GM18498 (cell line): Measurements from ENCODE around the gene CAMK2A.

Experiments used
- ATAC-seq: cut with Tn5 transposase; IDR thresholded peaks from one replicate; pipeline ENCODE4 v1.9.1; 2021; ENCODE audit warnings: mild to moderate bottlenecking, moderate library complexity; ENCODE audit not compliant: unreplicated experiment

The CAMK2A gene

DNA sequence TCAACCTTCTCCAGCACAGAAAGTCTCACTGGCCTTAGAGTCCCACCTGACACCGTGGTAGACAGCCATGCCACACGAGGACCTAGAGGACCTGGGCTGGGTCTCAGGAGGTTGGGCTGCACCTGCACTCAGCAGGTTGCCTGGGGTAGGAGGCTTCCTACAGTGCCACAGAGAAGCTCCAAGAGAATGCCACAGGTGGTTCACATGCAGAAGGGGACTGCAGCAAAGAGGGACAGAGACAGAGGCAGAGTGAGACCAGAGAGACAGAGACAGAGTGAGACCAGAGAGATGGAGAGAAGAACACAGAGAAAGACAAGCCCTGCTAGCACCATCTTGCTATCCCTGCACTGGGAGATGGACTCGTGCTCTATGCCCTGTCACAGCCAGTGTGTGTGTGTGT is 5.7 kb downstream of the CAMK2A start:
- no peak for ATAC-seq

DNA sequence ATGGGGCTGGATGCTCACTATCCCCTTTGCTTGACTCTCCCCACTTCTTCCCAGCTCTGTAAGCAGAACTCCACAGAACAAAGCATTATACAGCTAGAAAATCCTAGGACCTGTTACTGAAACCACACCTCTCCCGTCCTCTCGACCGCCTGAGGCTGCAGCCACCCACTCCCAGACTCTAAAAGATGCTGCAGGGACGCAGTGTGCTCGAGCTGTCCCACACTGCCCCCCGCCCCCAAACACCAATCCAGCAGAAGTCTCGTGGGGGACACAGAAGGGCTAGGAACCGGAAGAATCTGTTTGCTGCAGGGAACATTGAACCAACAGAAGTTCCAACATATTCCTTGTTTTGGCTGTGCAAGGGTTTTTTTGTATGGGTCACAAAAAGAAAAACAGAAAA is 7.6 kb downstream of the CAMK2A start:
- no peak for ATAC-seq

DNA sequence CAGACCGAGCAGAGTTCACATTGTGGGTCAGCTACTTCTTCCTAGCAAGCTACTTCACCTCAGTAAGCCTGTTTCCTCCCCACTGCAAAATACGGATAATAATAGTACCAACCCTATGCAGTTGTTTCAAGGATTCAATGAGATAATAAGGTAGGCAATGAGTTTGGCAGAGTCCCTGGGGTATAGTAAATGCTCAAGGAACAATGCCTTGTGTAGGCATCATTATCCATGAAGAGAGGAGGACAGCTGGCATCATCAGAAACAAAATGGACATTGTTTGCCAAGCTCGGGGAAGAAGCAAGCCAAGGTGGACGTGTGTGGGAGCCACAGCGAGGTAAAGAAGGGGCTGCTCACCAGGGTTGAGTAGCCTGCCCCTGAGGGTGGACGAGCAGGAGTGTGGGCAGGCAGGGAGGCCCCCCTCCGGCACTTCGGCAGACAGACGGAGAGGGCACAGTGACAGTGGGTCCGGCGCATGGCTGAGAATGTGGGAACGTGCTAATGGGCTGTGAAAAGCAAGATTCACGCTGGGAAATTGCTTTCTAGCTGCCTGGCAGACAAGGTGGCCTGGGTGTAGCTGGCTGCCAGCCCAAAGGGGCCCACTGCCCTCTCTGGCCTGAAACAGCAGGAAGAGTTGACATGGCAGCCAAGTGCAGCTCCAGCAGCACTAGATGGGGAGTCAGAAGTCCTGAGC is 10.1 kb downstream of the CAMK2A start:
- no peak for ATAC-seq

DNA sequence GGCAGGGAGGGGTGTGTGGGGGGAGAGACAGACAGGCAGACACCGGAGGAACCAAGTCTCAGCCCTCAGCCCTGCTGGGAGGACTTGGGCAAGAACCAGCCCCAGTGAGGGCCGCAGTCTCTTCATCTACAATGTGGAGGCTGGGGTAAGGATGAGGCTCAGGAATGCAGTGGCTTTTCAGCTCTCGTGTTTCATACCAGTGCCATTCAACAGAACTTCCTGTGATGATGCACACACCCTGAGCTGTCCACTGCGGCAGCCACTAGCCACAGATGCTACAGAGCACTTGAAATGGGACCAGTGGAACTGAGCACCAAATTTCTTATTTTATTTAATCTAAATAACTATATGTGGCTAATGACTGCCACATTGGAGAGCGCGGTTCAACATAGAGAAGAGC is 10.7 kb downstream of the CAMK2A start:
- no peak for ATAC-seq

GRCh38 chr5:150278046-150278730 is 11.4 kb downstream of the CAMK2A start:
- ATAC-seq, result no peak

DNA sequence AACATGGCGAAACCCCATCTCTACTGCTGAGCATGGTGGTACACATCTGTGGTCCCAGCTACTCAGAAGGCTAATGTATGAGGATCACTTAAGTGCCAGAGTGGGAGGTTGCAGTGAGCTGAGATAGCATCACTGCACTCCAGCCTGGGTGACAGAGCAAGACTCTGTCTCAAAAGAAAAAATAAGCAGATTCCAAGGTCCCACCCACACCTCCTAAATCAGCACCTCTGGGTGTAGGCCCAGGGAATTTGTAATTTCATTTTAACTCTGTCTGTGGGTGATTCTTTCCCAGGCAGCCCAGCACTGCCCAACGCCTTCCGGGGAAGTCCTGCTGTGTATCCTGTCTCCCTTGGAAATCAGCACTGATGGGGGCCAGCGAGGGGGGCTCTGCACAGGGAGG is 12.5 kb downstream of the CAMK2A start:
- no peak for ATAC-seq

GRCh38 chr5:150274811-150275210 is 14.8 kb downstream of the CAMK2A start:
- no peak for ATAC-seq

DNA sequence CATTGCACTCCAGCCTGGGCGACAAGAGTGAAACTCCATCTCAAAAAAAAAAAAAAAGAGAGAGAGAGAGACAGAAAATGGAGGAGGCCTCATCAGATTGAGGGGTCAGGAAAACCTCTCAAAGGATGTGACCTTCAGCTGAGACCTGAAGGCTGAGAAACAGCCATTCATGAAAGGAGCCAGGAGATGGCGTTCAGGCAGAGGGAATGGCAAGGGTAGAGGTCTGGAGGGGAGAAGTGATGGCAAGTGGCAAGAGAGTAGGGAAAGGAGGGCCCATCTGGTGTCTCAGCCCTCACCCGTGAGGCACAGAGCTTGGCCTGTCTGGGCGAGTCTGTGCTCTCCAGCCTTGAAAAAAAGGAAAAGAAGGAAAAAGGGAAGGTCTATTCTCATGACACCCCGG is 17.0 kb downstream of the CAMK2A start:
- ATAC-seq, result no peak

DNA sequence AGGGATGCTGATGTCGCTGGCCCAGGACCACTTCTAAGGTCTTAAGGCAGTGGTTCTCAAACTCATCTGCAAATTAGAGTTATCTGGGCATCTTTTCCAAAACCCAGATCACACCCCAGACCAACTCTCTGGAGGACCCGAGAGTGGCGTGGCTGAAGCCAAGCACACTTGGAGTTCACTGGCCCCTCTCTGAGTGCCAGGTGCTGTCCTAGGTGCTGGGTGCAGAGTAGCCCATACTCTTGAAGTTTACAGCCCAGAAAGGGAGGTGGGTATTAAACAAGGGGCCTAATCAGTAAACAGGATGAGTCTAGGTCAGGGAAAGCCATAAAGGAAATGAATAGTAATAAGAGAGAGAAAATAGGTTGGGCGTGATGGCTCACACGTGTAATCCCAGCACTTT is 17.6 kb downstream of the CAMK2A start:
- no peak for ATAC-seq

GRCh38 chr5:150271296-150271692 is 18.3 kb downstream of the CAMK2A start:
- no peak for ATAC-seq

GRCh38 chr5:150270541-150271295 is 18.9 kb downstream of the CAMK2A start:
- ATAC-seq, result no peak

GRCh38 chr5:150266871-150267291 is 22.7 kb downstream of the CAMK2A start:
- ATAC-seq, result no peak

GRCh38 chr5:150265870-150266383 is 23.6 kb downstream of the CAMK2A start:
- ATAC-seq, result no peak

- ATAC-seq, result no peak
These were observed 24.6 kb downstream of the CAMK2A start for GRCh38 chr5:150264667-150265603.

- ATAC-seq, result no peak
These were observed 25.6 kb downstream of the CAMK2A start for GRCh38 chr5:150263801-150264621.

DNA sequence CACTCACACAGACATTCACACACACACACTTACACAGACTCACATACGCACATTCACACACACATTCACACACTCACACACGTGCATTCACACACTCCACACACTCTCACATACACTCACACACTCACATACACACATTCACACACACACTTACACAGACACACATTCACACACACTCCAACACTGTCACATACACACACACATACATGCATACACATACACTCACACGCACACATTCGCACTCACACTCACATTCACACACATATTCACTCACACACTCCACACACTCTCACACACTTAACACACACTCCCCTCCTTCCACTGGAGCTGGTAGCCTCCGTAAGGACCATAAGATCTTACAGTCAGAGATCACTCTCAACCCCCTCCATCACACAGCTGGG is 26.2 kb downstream of the CAMK2A start:
- no peak for ATAC-seq

DNA sequence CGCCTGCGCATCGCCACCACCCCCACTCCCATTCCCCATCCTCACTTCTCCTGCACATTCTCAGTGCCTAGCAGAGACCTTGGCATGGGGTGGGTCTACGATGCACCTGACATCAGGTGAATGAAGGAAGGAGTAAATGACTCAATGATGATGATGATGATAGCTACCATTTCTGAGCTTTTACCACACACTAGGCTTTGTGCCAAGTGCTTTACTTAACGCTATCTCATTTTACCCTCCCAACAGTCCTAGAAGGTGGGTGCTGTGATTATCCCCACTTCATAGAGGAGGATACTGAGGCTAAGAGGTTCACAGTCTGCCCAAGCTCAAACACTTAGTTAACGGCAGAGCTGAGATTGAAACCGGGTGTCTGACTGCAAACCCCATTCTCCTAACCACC is 27.1 kb downstream of the CAMK2A start:
- no peak for ATAC-seq

DNA sequence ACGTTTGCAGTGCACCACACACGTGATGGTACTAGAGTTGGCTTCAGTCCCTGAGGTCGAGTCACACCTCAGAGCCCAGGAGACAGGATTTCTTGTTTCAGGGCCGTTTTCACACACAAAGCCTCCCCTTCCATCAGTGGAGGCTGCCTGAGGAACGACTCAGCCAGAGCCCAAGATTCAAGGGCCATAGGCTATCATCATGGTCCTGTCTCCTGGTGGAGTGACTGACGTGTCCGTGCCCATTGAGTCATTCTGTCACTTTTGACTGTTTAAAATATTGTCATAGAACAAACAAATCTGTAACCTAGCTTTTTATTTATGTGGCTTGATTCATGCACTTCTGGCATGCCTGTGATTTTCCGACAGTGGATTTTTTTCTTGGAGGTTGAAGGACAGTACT is 28.3 kb downstream of the CAMK2A start:
- ATAC-seq, result no peak

GRCh38 chr5:150258130-150258529 is 31.4 kb downstream of the CAMK2A start:
- no peak for ATAC-seq

- ATAC-seq, result no peak
These were observed 32.1 kb downstream of the CAMK2A start for GRCh38 chr5:150257424-150257823.
